HG03045 (cell line): ENCODE measurements around the gene TIMM17A.

Experiments
- ATAC-seq: cut with Tn5 transposase; IDR thresholded peaks from one replicate; pipeline ENCODE4 v1.9.1; 2021; ENCODE audit warnings: mild to moderate bottlenecking, moderate library complexity; ENCODE audit not compliant: unreplicated experiment

TIMM17A gene

GRCh38 chr1:201955009-201955728 is at the start of gene TIMM17A:
TIMM17A (plus strand) TSS chr1:201955503; CDS start chr1:201955527, 24 bp downstream.
- peak; percentile 99 for ATAC-seq

- no peak for ATAC-seq
Observed at GRCh38 chr1:201906336-201906735, 49.0 kb upstream of the TIMM17A start.

GRCh38 chr1:201907621-201908020 is 47.7 kb upstream of the TIMM17A start:
- ATAC-seq = no peak

- ATAC-seq = no peak
Observed at GRCh38 chr1:201911826-201912571, 43.3 kb upstream of the TIMM17A start.

- no peak for ATAC-seq
Observed at GRCh38 chr1:201912832-201913231, 42.5 kb upstream of the TIMM17A start.

GRCh38 chr1:201914456-201915235 is 40.7 kb upstream of the TIMM17A start:
- ATAC-seq = no peak

- ATAC-seq = no peak
Observed at GRCh38 chr1:201916649-201917249, 38.6 kb upstream of the TIMM17A start.

- ATAC-seq = no peak
Observed at GRCh38 chr1:201917362-201918033, 37.8 kb upstream of the TIMM17A start.

GRCh38 chr1:201918343-201918742 is 37.0 kb upstream of the TIMM17A start:
- ATAC-seq = no peak

GRCh38 chr1:201921952-201922558 is 33.2 kb upstream of the TIMM17A start:
- ATAC-seq = no peak

- ATAC-seq = no peak
Observed at GRCh38 chr1:201925301-201925567, 30.1 kb upstream of the TIMM17A start.

GRCh38 chr1:201925981-201926645 is 29.2 kb upstream of the TIMM17A start:
- no peak for ATAC-seq

- no peak for ATAC-seq
Observed at GRCh38 chr1:201928266-201928665, 27.0 kb upstream of the TIMM17A start.

- no peak for ATAC-seq
Observed at GRCh38 chr1:201930137-201930536, 25.2 kb upstream of the TIMM17A start.

- ATAC-seq = no peak
Observed at GRCh38 chr1:201930803-201931202, 24.5 kb upstream of the TIMM17A start.

GRCh38 chr1:201933840-201934430 is 21.4 kb upstream of the TIMM17A start:
- ATAC-seq = no peak

GRCh38 chr1:201937624-201938213 is 17.6 kb upstream of the TIMM17A start:
- no peak for ATAC-seq

- ATAC-seq = no peak
Observed at GRCh38 chr1:201938440-201939035, 16.8 kb upstream of the TIMM17A start.

- no peak for ATAC-seq
Observed at GRCh38 chr1:201939148-201939547, 16.2 kb upstream of the TIMM17A start.
